Measurements from ENCODE around the gene C17orf107.

DNA sequence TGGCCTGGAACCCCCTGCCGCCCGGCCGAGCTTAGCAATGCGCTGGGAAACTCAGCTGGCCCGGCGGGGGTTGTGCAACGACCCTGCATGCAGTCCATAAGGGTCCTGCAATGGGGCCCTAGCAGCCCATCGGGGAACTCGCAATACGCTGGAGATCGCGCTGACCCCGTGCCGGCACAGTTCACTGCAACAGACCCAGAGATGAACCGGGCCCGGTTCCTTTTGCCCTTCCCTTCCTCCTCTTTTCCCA is 40.1 kb downstream of the C17orf107 start:
- TF ChIP-seq, protein P1, sequence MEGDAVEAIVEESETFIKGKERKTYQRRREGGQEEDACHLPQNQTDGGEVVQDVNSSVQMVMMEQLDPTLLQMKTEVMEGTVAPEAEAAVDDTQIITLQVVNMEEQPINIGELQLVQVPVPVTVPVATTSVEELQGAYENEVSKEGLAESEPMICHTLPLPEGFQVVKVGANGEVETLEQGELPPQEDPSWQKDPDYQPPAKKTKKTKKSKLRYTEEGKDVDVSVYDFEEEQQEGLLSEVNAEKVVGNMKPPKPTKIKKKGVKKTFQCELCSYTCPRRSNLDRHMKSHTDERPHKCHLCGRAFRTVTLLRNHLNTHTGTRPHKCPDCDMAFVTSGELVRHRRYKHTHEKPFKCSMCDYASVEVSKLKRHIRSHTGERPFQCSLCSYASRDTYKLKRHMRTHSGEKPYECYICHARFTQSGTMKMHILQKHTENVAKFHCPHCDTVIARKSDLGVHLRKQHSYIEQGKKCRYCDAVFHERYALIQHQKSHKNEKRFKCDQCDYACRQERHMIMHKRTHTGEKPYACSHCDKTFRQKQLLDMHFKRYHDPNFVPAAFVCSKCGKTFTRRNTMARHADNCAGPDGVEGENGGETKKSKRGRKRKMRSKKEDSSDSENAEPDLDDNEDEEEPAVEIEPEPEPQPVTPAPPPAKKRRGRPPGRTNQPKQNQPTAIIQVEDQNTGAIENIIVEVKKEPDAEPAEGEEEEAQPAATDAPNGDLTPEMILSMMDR (IDR thresholded peaks at IDR 0.05): no peak
- TF ChIP-seq POLR2A (IDR thresholded peaks at IDR 0.05): no peak

All from esophagus squamous epithelium (tissue), 4 donors.